Fibroblast of upper back skin (primary cell): Measurements from ENCODE around the gene UCHL1.
"Not testable (repeated sequence)": the region's sequence is repeated elsewhere in the genome, so short reads cannot be mapped to it uniquely, and the experiment has no call there.

ENCODE experiments used
- DNase-seq: peaks from one replicate; pipeline ENCODE4 v3.0.0-alpha.2; 2013

Gene UCHL1

DNA sequence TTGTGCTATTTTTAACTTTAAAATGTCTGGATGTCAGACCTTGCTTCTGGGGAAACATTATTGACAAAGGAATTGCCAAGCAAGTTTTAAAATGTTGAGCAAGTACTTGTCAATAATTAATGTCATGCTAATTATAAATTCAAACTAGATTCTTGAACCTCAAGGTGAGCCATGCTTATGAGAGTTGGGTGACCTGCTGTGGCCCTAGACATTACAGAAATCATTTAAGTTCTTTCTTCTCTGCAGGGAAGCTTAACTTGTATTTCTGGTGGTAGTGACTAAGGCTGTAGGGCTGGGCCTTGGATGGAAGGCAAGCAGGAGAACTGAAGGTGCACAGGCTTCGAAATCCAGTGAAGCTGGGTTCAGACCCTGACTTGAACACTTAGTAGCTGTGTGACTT lies 14.8 kb upstream of the UCHL1 start:
- no peak for DNase-seq

DNA sequence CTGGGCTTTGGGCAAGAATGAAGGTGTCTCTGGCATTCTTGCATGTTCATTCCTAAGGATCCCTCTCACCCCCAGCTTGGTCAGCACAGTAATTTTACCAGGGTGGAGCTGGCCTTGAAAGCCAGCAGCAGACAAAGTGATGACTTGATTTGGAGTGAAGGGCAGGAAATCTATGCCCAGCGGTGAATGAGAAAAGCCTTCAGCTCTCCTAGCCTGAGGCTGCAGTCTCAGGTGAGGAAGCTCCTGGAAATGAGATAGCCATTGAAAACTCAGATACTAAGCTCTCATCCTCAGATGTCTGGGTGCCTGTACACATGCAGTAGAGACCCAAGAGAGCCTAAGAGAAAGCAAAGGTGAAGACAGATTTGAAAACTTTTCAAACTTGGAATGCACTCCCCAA lies 10.7 kb upstream of the UCHL1 start:
- no peak for DNase-seq

GRCh38 chr4:41256131-41256739 lies 493 bp upstream of the UCHL1 start:
- DNase-seq, result peak; percentile 79

GRCh38 chr4:41257257-41257901 lies 651 bp downstream of the UCHL1 start:
- DNase-seq, result peak; percentile 59

- DNase-seq, result no peak
Measured at GRCh38 chr4:41257906-41258305, 1.2 kb downstream of the UCHL1 start.

- DNase-seq, result peak; percentile 78
Measured at GRCh38 chr4:41258783-41259182, 2.1 kb downstream of the UCHL1 start.

GRCh38 chr4:41260116-41260733 lies 3.5 kb downstream of the UCHL1 start:
- no peak for DNase-seq

DNA sequence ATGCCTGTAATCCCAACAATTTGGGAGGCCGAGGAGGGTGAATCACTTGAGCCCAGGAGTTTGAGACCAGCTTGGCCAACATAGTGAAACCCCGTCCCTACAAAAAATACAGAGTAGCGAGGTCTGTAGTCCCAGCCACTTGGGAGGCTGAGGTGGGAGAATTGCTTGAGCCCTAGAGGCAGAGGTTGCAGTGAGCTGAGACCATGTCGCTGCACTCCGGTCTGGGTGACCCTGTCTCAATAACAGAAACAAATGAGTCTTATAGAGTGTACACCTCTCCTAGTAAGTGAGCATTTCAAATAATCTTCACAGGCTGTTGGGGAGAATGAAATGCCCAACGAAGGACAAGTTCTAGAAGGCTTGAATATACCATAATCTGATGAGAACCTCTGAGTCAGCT lies 5.5 kb downstream of the UCHL1 start:
- DNase-seq, result no peak

GRCh38 chr4:41264212-41264611 lies 7.5 kb downstream of the UCHL1 start:
- DNase-seq, result no peak

- DNase-seq, result no peak
Measured at GRCh38 chr4:41267997-41268396, 11.3 kb downstream of the UCHL1 start.

DNA sequence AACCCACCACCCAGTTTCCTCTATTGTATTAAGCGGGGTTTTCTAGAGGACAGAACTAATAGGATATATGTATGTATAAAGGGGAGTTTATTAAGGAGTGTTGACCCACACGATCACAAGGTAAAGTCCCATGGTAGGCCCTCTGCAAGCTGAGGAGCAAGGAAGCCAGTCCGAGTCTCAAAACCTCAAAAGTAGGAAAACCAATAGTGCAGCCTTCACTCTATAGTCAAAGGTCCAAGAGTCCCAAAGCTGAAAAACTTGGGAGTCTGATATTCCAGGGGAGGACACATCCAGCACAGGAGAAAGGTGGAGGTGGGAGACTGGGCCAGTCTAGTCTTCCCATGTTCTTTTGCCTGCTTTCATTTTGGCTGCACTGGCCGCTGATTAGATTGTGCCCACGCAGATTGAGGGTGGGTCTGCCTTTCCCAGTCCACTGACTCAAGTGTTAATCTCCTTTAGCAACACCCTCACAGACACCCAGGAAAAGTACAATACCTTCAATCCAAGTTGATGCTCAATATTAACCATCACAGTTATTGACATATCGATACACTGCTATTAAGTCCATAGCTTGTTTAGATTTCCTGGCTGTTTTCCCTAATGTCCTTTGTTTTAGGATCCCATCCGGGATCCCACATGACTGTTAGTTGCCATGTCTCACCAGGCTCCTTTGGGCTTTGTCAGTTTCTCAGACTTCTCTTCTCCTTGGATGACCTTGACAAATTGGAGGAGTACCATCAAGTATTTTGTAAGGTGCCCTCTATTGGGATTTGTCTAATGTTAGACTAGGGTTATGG lies 12.2 kb downstream of the UCHL1 start:
- DNase-seq, result no peak

DNA sequence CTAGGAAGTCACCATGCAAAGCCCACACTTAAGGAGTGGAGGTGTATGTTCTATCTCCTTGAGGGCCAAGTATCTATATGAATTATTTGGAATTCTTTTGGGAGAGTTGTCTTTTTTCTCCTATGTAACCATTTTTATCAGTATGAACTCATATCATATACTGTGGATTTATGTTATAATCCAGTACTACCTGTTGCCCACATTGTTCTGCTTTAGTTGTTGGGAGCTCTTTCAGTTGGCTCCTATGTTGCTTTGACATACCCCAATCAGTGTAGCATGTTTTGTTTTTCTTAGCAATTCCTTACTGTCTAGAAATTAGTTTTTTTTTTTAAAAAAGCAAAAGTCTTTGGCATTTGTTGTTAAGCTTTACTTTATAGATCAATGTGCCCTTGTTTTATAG lies 13.0 kb downstream of the UCHL1 start:
- DNase-seq, result no peak

DNA sequence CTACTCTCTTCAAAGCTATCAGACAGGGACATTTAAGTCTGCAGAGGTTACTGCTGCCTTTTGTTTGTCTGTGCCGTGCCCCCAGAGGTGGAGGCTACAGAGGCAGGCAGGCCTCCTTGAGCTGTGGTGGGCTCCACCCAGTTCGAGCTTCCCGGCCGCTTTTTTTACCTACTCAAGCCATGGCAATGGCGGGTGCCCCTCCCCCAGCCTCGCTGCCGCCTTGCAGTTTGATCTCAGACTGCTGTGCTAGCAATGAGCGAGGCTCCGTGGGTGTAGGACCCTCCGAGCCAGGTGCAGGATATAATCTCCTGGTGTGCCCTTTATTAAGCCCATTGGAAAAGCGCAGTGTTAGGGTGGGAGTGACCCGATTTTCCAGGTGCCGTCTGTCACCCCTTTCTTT lies 19.2 kb downstream of the UCHL1 start:
- not testable (repeated sequence) for DNase-seq

DNA sequence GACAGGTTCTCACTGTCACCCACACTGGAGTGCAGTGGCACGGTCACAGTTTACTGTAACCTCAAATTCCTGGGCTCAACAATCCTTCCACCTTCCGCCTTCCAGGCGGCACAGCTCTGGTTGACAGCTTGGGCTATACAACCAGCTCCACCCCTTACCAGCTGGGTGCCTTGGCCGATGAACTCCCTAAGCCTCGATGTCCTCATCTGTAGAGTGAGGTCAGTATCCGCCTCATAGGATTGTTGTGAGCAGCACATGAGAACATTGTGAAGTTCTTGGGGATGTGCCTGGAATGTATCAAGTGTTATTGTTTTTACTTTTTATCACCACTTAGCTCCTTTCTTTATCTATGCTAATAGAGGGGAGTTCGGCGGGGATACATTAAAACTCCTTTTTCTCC lies 23.3 kb downstream of the UCHL1 start:
- DNase-seq, result no peak

DNA sequence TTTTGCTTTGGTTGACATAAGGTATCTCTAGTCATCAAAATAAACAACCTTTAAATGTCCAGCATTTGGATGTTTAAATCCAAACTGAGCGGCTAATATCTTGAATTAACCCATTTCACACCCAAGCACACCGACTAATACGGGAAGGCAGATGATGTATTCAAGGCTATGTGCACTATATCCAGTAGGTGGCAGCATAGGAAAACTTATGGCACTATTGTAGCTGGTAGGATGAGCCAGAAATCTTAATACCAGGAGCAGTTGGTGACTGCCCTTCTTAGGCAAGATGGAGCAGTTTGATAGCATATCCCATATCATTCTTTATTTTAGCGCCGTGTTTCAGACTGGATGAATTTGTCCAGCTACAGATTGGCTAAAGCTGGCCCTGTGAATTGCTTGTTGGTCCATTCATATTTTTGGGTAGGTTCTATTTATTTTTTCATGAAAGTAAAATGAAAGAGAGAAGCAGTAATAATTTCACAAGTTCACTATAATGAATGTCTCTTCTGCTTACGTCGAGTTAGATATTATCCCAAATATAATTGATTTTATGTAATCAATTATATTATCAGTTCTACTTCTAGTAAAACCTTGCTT lies 24.4 kb downstream of the UCHL1 start:
- DNase-seq, result peak; percentile 79

DNA sequence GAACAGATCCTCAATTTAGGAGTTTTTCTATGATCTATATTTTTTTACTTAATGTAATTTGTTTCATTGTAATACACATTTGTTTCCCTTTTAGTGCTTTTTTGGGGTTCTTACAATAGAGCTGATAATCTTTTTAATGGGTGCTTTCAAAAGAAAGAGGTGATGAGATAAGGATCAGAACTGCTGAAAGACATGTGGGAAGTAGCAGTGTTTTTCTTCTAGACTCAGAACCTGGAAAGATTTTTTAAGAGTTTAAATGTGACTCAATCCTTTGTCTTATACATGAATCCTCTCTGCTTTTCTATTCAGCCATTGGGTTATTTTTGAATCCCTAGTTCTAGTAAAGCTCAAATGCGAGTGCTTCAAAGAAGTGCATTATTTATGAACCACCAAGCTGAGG lies 25.6 kb downstream of the UCHL1 start:
- DNase-seq, result no peak

GRCh38 chr4:41285202-41285863 lies 28.6 kb downstream of the UCHL1 start:
- DNase-seq, result peak; percentile 11

DNA sequence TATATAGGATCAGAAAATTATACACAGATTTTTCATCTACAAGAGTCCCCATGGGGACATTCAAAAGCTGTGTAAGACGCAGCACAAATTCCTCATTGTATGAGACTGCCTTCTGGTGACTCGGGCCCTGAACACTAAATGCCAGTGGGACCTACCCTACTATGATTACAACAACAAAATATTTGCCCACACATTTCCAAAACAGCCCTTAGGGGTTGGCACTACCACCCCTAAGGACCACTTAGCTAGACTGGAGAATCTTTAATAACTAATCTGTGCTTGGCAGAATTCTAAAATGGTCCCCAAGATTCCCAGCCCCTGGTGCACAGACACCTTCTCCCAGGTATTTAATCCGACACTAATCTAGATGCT lies 29.1 kb downstream of the UCHL1 start:
- no peak for DNase-seq

DNA sequence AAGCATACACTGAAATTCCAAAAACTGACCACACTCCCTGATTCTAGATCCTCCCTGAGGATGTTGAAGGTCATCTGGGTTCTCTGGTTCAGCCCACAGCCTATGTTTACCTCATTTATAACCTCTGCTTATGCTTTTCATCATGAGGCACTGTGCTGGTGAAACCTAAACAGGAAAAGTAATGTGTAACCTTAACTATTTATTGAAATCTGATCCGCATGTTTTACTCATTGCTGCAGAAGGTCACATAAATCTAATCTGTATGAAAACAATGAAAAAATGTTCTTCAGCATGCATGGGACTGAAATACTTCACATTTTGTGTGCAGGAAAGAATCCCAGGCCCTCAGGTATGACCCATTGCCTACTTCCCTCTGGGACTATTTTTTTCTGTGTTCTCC lies 30.3 kb downstream of the UCHL1 start:
- peak; percentile 13 for DNase-seq

- no peak for DNase-seq
Measured at GRCh38 chr4:41287852-41288251, 31.1 kb downstream of the UCHL1 start.

- no peak for DNase-seq
Measured at GRCh38 chr4:41288254-41288653, 31.5 kb downstream of the UCHL1 start.

DNA sequence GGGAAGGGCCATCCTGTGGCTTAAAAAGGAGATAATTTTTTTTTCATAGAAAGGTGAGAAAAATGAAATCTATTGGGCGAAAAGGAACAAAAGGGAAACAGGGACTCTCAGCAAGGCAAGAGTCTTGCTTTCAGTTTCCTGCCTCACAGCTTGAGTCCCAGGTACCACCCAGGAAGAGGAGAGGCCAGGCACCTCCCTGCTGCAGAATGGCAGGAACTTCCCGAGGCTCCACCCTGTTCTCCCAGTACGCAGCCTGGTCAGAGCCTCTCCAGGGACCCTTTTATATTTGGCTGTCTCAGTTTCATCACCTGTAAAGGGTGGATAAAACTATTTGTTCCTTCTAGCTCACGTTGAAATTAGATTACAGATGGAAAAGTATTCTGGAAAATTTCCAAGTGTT lies 33.8 kb downstream of the UCHL1 start:
- no peak for DNase-seq
